CD4-positive, alpha-beta T cell treated with Interferon alpha-2 for 1 hour (primary cell): Measurements from ENCODE around the gene SMYD2.

Source experiments
- DNase-seq, 2 donors: peaks; one replicate each; pipeline ENCODE4 v3.0.0-alpha.2; 2020 to 2022

Gene SMYD2, protein sequence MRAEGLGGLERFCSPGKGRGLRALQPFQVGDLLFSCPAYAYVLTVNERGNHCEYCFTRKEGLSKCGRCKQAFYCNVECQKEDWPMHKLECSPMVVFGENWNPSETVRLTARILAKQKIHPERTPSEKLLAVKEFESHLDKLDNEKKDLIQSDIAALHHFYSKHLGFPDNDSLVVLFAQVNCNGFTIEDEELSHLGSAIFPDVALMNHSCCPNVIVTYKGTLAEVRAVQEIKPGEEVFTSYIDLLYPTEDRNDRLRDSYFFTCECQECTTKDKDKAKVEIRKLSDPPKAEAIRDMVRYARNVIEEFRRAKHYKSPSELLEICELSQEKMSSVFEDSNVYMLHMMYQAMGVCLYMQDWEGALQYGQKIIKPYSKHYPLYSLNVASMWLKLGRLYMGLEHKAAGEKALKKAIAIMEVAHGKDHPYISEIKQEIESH

GRCh38 chr1:214281021-214281719 lies at the start of gene SMYD2:
TSS of gene SMYD2 (plus strand) at chr1:214281159. CDS start at chr1:214281255, 96 bp downstream.
- peak; percentile 51 to 76 for DNase-seq

DNA sequence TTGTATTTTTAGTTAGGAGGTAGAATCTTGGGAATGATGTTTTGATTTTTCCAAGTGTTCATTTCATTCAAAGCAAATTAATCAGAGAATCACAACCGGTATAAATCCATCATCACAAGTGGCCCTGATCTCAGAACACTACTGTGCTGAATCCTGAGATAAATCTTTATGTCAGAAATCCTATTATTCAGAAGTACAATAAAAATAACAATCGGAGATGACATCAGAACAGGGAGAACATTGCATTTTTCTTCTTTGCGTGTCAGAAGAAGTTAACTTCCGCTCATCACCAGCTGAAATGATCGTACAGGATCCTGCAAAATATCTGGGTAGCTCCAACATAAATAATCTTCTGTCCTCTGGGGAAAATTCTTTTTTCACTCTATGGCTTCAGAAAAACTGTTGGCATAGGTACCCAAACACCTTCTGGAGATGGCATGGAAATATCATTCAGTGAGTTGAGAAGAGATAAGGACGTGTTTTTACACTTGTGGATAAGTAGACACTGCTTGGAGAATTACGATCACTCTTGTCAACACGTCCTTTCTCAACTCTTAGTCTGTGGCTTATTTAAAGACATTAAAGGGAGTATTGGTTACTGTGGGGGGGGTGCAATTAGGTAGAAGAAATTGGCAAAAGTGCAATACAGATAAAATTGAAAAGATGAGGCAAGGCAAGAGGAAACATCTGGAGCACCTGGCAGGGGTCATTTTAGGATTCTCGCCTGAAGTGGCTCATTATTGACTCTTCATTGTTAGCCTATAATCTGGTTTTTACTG lies 46.9 kb upstream of the SMYD2 start:
- no peak for DNase-seq

DNA sequence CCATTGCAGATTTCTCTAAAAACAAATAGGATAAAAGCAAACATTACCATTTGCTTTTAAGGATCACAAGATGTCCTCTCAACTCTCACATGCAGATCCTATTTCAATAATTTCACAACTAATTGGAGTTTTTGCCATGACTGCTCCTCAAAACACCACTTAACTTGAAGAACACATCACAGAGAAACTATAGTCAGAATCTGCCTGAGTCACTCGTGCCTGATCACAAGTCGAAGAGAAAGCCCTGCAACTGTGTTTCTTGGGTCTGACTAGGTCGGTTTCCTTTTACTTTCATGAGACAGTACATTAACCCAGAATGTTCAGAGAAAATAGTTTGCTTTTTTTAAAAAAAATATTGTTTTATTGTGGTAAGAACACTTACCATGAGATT lies 46.3 kb upstream of the SMYD2 start:
- DNase-seq, result no peak

GRCh38 chr1:214236477-214236876 lies 44.5 kb upstream of the SMYD2 start:
- no peak for DNase-seq

DNA sequence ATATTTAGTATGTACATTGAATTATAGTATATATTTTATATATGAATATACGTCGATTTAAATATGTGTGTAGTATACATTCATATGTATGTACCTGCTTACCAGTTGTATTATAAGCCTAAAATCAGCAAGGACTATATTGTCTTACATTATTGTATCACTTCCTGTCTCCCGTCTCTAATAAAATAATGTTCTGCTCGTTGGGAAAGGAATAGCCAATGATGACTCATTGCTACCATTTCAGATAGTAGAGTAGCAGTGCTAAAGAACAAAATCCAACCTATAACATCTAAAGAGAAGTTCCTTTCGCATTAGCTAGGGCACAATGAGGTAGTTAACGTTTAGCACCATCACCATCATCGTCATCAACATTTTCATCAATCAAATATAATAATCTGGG lies 39.9 kb upstream of the SMYD2 start:
- no peak for DNase-seq

- DNase-seq, result no peak
Measured at GRCh38 chr1:214244252-214244651, 36.7 kb upstream of the SMYD2 start.

DNA sequence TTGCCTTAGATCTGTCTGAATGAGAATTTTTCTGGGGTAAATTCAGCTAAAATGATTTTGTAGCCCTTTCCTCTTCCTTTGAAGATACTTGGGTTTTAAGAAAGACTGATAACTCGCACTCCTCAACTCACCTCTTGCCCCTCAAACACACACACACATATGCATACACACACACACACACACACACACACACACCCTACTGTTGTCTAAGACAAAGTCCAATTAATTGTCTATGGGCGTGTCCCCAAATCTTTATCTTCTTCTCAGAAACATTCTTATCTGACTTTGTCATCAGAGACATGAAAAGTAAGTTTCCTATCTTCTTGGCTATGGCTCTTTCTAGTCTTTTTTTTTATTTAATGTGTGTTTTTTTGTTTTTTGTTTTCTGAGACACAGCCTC lies 36.1 kb upstream of the SMYD2 start:
- no peak for DNase-seq

DNA sequence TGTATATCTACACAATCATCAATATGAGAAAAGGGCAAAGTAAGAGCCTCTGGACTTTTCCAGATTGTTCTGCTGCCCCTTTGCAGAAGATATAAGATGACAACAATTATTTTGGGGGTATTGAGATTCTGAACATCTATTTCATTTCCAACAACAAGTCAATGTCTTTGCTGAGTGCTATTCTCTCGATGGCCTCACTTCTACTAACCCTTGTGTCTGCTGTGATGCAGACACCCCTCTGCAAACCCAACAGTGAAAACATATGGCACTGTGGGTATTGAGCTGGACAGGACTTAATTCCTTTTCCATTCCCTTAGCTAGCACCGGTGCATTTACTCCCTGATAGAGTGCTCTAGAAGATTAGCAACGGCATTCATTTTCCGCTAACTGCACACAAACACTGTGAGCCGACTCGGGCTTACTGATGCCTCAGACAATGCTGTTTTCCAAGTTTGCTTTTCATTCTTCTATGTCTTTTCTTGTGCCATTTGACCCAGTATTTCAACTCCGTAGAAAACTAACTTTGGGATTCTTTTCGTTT lies 33.4 kb upstream of the SMYD2 start:
- DNase-seq, result no peak

- no peak for DNase-seq
Measured at GRCh38 chr1:214248311-214249085, 32.5 kb upstream of the SMYD2 start.

DNA sequence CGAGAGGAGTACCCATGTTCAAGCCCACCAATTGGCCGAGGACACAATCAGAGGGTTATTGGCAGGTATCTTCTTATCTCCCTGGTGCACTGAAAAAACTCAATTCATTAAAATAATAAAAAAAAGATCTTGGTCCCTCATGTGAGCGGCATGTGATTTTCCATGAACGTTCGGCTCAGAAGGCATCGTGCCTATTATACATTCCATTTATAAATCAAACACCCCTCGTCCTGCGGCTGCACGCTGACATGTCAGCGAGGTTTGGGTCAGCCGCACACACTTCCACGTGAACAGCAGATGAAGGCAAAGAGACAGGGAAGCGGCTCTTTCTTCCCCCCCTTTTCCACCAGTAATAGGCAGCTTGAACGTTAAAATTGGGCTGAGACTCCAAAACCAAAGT lies 31.3 kb upstream of the SMYD2 start:
- no peak for DNase-seq

- DNase-seq, result no peak
Measured at GRCh38 chr1:214251354-214251753, 29.6 kb upstream of the SMYD2 start.

- DNase-seq, result no peak
Measured at GRCh38 chr1:214255509-214255908, 25.4 kb upstream of the SMYD2 start.

DNA sequence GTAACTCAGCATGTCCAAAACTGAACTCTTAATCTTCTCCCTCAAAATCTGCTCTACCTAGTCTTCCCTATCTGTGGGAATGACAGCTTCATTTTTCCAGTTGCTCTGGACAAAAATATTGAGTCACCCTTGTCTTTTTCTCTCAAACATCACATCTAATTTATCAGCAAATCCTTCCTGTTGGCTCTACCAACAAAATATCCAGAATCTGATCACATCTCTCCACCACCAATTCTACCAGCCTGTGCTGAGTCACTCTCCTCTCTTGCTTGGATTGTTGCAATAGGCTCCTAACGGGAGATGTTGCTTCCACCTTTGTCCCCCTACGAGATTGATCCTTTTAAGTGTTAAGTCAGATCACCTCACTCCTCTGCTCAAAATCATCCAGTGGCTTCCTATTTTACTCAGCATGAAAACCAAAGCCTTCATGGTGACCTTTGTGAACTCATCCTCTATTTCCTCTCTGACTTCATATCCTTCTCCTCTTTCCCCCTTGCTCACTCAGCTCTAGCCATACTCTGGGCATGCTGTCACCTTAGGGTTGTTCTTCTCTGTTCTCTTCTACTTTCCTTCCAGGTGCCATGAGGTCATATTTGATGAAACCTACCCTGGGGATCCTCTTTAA lies 21.5 kb upstream of the SMYD2 start:
- DNase-seq, result no peak

DNA sequence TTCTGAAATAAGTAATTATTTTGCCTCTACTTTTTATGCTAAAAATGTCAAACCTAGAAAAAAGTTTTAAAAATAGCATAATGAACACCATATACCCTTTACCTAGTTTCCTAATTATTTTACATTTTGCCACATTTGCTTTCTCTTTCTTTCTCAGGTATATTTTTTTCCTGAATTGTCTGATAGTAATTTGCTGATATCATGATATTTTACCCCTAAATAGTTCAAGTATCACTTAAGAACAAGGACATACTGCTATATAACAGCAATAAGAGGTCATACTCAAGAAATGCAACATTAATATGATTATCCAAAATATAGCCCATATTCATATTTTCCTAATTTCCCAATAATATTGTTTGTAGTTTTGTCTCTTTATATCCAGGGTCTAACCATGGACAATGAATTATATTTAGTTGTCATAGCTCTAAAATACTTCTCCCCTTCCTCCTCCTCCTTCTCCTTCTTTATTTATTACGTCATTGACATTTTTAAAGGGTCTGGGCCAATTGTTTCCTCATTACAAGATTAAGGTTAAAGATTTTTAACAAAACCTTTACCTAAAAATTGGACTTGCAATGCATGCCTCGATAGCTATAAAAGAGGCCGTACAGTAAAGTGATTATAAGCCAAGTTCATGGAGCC lies 20.3 kb upstream of the SMYD2 start:
- no peak for DNase-seq

GRCh38 chr1:214261206-214262123 lies 19.5 kb upstream of the SMYD2 start:
- DNase-seq, result peak; percentile 74 to 81

DNA sequence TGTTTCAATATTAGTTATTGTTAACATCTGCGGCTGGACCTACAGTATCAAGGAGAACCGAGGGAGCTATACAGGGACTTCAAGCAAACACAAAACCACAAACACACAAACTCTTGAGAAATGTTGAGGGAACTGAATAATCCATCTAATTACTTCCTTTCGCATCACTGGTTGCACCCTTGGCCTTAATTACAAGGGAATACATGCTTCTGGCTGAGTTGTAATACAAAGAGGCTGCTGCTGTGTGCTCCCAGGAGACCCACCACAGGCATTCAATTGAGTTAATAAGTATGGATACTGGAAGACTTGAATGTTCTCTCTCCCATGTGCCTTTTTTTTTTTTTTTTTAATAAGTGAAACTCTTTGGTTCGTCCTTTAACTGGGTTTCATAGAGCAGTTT lies 16.8 kb upstream of the SMYD2 start:
- DNase-seq, result no peak

DNA sequence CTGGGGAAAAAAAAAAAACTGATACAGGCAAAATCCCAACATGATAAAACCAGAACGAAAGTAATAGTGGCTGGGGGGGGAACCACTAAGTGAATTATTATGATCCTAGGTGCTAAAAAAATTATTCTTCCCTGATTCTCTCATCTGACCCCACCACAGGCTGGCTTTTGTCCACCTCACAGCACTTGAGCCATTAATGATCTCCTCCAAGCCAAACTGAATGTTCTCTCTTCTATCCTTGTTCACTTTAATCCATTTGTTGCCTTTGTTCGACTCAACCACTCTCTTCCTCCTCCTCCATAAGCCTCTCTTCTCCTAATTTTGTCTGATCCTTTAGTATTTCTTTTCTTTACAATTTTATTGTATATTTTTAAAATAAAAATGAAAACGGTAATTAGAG lies 16.0 kb upstream of the SMYD2 start:
- no peak for DNase-seq

DNA sequence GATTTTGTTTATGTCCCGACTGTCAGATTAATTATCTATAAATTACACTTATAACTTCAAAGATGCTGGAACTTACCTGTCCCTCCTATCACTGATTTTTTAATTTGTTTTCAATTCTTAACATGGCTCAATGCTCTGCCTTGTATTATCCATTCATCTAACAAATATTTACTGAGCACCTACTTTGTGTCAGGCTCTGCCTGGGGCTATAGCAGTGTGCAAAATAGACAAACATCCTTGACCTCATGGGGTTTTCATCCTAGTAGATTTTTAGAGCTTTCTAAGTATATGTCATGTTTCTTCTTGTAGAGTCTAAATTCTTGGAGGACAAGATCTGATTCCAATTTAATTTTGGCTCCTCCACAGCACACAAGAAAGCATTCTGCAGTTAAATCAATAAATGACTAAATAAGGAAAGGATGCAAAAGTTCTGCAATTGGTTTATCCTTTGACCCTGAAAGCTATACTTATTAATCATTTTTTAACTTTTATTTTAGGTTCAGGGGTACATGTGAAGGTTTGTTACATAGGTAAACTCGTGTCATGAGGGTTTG lies 10.8 kb upstream of the SMYD2 start:
- no peak for DNase-seq

- no peak for DNase-seq
Measured at GRCh38 chr1:214271174-214271858, 9.6 kb upstream of the SMYD2 start.
